ENCODE results near the gene SAMD1. TPM values are rescaled to one million over a fixed set of nuclear protein-coding genes. Genes with fewer than 3 reads are reported as not detected.

Gene SAMD1
- total and polyA plus RNA-seq, 9 of the 15 experiments (the other 6 are each of a cell fraction or from before 2014, with no cell fraction given): 2.9 to 96.0 (median 43.5) TPM

DNA sequence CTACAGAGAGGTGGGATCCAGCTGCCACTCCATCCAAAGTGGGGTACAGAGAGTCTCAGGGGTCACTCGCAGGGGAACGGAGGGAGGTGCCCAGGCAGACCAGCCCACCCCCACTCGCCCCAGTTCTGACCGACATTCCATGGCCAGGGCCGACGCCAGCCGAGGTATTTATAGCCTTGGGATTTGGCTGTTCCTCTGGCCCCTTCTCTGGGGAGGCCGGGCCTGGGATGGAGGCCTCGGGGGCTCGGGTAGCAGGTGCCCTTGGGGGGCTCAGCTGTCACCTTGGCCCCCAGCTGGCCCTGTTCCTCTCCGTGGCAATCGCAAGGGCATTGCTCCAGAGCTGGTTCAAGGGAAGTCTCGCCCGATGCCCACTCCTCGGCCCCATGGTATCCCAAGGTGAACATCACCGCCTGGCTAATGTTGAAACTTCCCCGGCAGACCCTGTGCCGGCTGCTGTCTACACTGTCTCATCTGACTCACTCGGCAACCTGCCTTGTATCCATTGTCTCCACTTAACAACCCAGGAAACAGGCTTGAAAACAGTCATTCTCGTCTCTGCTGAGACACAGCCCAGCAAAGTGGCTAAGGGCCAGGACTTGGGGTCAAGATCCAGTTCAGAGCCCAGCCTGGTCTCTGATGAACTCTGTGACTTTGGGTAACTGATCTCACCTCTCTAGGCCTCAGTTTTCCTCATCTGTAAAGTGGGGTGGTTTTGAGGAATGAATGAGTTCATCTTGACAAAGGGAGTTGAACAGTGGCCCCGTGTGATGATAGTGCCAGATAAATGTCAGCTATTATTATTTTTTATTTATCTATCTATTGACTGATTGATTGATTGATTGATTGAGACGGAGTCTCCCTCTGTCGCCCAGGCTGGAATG, 17.3 kb upstream of the SAMD1 start:
- WGBS (ENCODE audit: insufficient coverage, low coverage, missing lambda C conversion rate): 88% methylated on average over 19 of the region's 23 CpGs
- no peaks in the 10 kb centered on the region for H3K9me3 ChIP-seq (replicated peaks; ENCODE audit: control insufficient read depth, insufficient read depth, low read depth, low read length)
- in situ Hi-C loops (cut with MboI) (no loop called here), intact Hi-C loops (cut with micrococcal nuclease) (no loop called here)
- no peaks in the 10 kb centered on the region; the same call in 2 of the 3 replicates for H3K79me2 ChIP-seq (ENCODE audit: control insufficient read depth, insufficient read depth, low read length)
- ChIA-PET CTCF (ENCODE audit: low intra/inter-chr PET ratio) (no interaction called here), POLR2A (interaction anchor here (0.6 kb wide), 1 partner anchor 13 kb away, joined by 3 read pairs; no protein-coding TSS in a partner anchor)
- no TSS peak for BruUV-seq (replicated peaks)
- H3K4me1 ChIP-seq (replicated peaks in 1 of 2; ENCODE audit: control insufficient read depth in 2 of 2, insufficient read depth in 2 of 2, low read length in 2 of 2): peaks cover 0 to 15% of the 10 kb centered on the region in 2 experiments; a peak in 3 of 5 replicates
- DNase-seq (ENCODE audit: extremely low read depth in 1 of 4, low spot score in 3 of 4) (no peak), FAIRE-seq (no peak), ATAC-seq (no peak)
- no peak overlapping the region for H3K27ac ChIP-seq (ENCODE audit: extremely low read depth, low read depth, low read length)
- H2AFZ ChIP-seq (ENCODE audit: low read depth, low read length): no peak overlapping the region
- TF ChIP-seq U2AF1 (optimal IDR thresholded peaks at IDR 0.05; ENCODE audit: low read depth, low read length) (no peak), KDM1A (IDR thresholded peaks at IDR 0.05) (peak; percentile 54 to 71; a peak in 3 of 4 replicates), BCOR (IDR thresholded peaks at IDR 0.05) (peak; percentile 91), RBM25 (IDR thresholded peaks at IDR 0.05; ENCODE audit: low read depth, low read length, severe bottlenecking) (peak; percentile 91), RCOR1 (IDR thresholded peaks at IDR 0.05; ENCODE audit: borderline replicate concordance in 1 of 2, low read depth in 2 of 2, low read length in 2 of 2) (0 out of 4 replicates have a peak, but pooled peaks of 1 of the 2 experiments have one; percentile 37), FUS (optimal IDR thresholded peaks at IDR 0.05; ENCODE audit: low read depth, low read length) (no peak), SMARCA5 (IDR thresholded peaks at IDR 0.05) (0 out of 2 replicates have a peak, but pooled peaks have one; percentile 49)
- H3K36me3 ChIP-seq (ENCODE audit: control insufficient read depth, insufficient read depth, low read length): peaks cover 15% of the 10 kb centered on the region; the same call in 1 of the 3 replicates
- H3K9ac ChIP-seq (ENCODE audit: insufficient read depth in 1 of 2, low read depth in 2 of 2, low read length in 2 of 2): no peak overlapping the region; a peak in 1 of 4 replicates
- no peak overlapping the region for H3K4me2 ChIP-seq (ENCODE audit: insufficient read depth, low read length)
- H3K27me3 ChIP-seq (ENCODE audit: control insufficient read depth in 2 of 2, insufficient read depth in 2 of 2, low read length in 2 of 2): no peaks in the 10 kb centered on the region
- H4K20me1 ChIP-seq (replicated peaks; ENCODE audit: control insufficient read depth, insufficient read depth, low read length): no peaks in the 10 kb centered on the region
- H3K9me1 ChIP-seq (ENCODE audit: control insufficient read depth, insufficient read depth, low read length): no peaks in the 10 kb centered on the region
- no peak overlapping the region for H3K4me3 ChIP-seq
